Measurements from ENCODE around the gene MICU2.
"Not testable (repeated sequence)": the region's sequence is repeated elsewhere in the genome, so short reads cannot be mapped to it uniquely, and the experiment has no call there.

MICU2 gene

GRCh38 chr13:21556051-21556450 is 47.9 kb downstream of the MICU2 start:
- DNase-seq: no peak
- intact Hi-C loops (cut with DNase I): no loop called here

GRCh38 chr13:21553261-21553660 is 50.7 kb downstream of the MICU2 start:
- intact Hi-C loops (cut with DNase I); DNase-seq: not testable (repeated sequence)

GRCh38 chr13:21550918-21551317 is 53.1 kb downstream of the MICU2 start:
- DNase-seq: no peak
- intact Hi-C loops (cut with DNase I): no loop called here

- DNase-seq: no peak
- intact Hi-C loops (cut with DNase I): no loop called here
These were observed 54.3 kb downstream of the MICU2 start for GRCh38 chr13:21549633-21550032.

GRCh38 chr13:21548577-21548976 is 55.4 kb downstream of the MICU2 start:
- intact Hi-C loops (cut with DNase I): no loop called here
- DNase-seq: no peak

GRCh38 chr13:21546372-21546771 is 57.6 kb downstream of the MICU2 start:
- no peak for DNase-seq
- intact Hi-C loops (cut with DNase I): no loop called here

- intact Hi-C loops (cut with DNase I): no loop called here
- DNase-seq: no peak
These were observed 59.5 kb downstream of the MICU2 start for GRCh38 chr13:21544515-21544914.

GRCh38 chr13:21542563-21542962 is 61.4 kb downstream of the MICU2 start:
- intact Hi-C loops (cut with DNase I): no loop called here
- no peak for DNase-seq

GRCh38 chr13:21541980-21542379 is 62.0 kb downstream of the MICU2 start:
- intact Hi-C loops (cut with DNase I): no loop called here
- no peak for DNase-seq

GRCh38 chr13:21541271-21541670 is 62.7 kb downstream of the MICU2 start:
- intact Hi-C loops (cut with DNase I): no loop called here
- no peak for DNase-seq

- intact Hi-C loops (cut with DNase I): no loop called here
- DNase-seq: no peak
These were observed 64.3 kb downstream of the MICU2 start for GRCh38 chr13:21539687-21540086.

- intact Hi-C loops (cut with DNase I): no loop called here
- DNase-seq: no peak
These were observed 65.2 kb downstream of the MICU2 start for GRCh38 chr13:21538753-21539152.

GRCh38 chr13:21538280-21538679 is 65.7 kb downstream of the MICU2 start:
- intact Hi-C loops (cut with DNase I): no loop called here
- DNase-seq: no peak

- no peak for DNase-seq
- intact Hi-C loops (cut with DNase I): no loop called here
These were observed 66.9 kb downstream of the MICU2 start for GRCh38 chr13:21537105-21537504.

- intact Hi-C loops (cut with DNase I): no loop called here
- DNase-seq: no peak
These were observed 69.2 kb downstream of the MICU2 start for GRCh38 chr13:21534760-21535159.

GRCh38 chr13:21531455-21531854 is 72.5 kb downstream of the MICU2 start:
- DNase-seq: no peak
- intact Hi-C loops (cut with DNase I): no loop called here

- DNase-seq: no peak
- intact Hi-C loops (cut with DNase I): no loop called here
These were observed 73.3 kb downstream of the MICU2 start for GRCh38 chr13:21530656-21531055.

- intact Hi-C loops (cut with DNase I): no loop called here
- no peak for DNase-seq
These were observed 74.7 kb downstream of the MICU2 start for GRCh38 chr13:21529146-21529893.

- peak in 7 of 42 donors; percentile 9 to 47 (median 24) for DNase-seq
- intact Hi-C loops (cut with DNase I): no loop called here
These were observed 75.4 kb downstream of the MICU2 start for GRCh38 chr13:21528616-21529015.

GRCh38 chr13:21526707-21527540 is 77.0 kb downstream of the MICU2 start:
- intact Hi-C loops (cut with DNase I): no loop called here

GRCh38 chr13:21522847-21523246 is 81.1 kb downstream of the MICU2 start:
- intact Hi-C loops (cut with DNase I): no loop called here
- no peak for DNase-seq

More at GRCh38 chr13:21526707-21527540, 77.0 kb downstream of the MICU2 start:
- no peak for DNase-seq

All from head of caudate nucleus (tissue), 42 donors.